ENCODE measurements around the gene COG4.
A peak's percentile ranks its signal among the peaks of the same experiment; 100 is the strongest.

COG4 gene

GRCh38 chr16:70494777-70495176 lies 28.6 kb downstream of the COG4 start:
- H3K36me3 ChIP-seq, result peaks cover 55 to 86% (median 72%) of the 10 kb centered on the region in 11 experiments
- no peak for TF ChIP-seq Cebpa-rat (IDR thresholded peaks at IDR 0.05)
- no peak overlapping the region for H3K27ac ChIP-seq
- H4K20me1 ChIP-seq, result no peaks in the 10 kb centered on the region; a peak in 3 of 22 replicates
- no peak overlapping the region for H3K4me3 ChIP-seq
- no peaks in the 10 kb centered on the region for H3K9me3 ChIP-seq (replicated peaks in 1 of 11)
- no peak overlapping the region; a peak in 1 of 22 replicates for H3K4me2 ChIP-seq
- H3K9ac ChIP-seq, result no peak overlapping the region
- no peaks in the 10 kb centered on the region for H3K27me3 ChIP-seq
- H3K4me1 ChIP-seq, result peaks cover 18 to 27% (median 20%) of the 10 kb centered on the region in 10 experiments

- Histone ChIP-seq H3K4me2 (no peak overlapping the region), H3K9ac (no peak overlapping the region), H3K4me3 (no peak overlapping the region), H3K4me1 (peaks cover 20 to 28% (median 21%) of the 10 kb centered on the region in 10 experiments), H4K20me1 (no peaks in the 10 kb centered on the region; a peak in 3 of 22 replicates), H3K36me3 (peaks cover 54 to 85% (median 68%) of the 10 kb centered on the region in 11 experiments), H3K9me3 (replicated peaks in 1 of 11) (no peaks in the 10 kb centered on the region), H3K27ac (no peak overlapping the region), H3K27me3 (no peaks in the 10 kb centered on the region)
- TF ChIP-seq Cebpa-rat (IDR thresholded peaks at IDR 0.05), result no peak
Observed at GRCh38 chr16:70494202-70494770, 29.1 kb downstream of the COG4 start.

GRCh38 chr16:70493802-70494201 lies 29.6 kb downstream of the COG4 start:
- Histone ChIP-seq H3K4me3 (no peak overlapping the region), H3K9ac (no peak overlapping the region), H3K36me3 (peaks cover 54 to 83% (median 63%) of the 10 kb centered on the region in 11 experiments), H3K4me1 (peaks cover 20 to 28% (median 21%) of the 10 kb centered on the region in 10 experiments), H3K27ac (no peak overlapping the region), H4K20me1 (no peaks in the 10 kb centered on the region; a peak in 3 of 22 replicates), H3K9me3 (replicated peaks in 1 of 11) (no peaks in the 10 kb centered on the region), H3K4me2 (no peak overlapping the region), H3K27me3 (no peaks in the 10 kb centered on the region)
- TF ChIP-seq Cebpa-rat (IDR thresholded peaks at IDR 0.05), result no peak

GRCh38 chr16:70490261-70490660 lies 33.1 kb downstream of the COG4 start:
- no peak overlapping the region for H3K4me3 ChIP-seq
- H3K27me3 ChIP-seq, result no peaks in the 10 kb centered on the region
- peak overlapping the region in 3 of 11 experiments; percentile 22 to 47 (median 39); a peak in 3 of 22 replicates for H3K9ac ChIP-seq
- peaks cover 20 to 28% (median 21%) of the 10 kb centered on the region in 10 experiments for H3K4me1 ChIP-seq
- peak overlapping the region in 6 of 11 experiments; percentile 3 to 66 (median 38); a peak in 9 of 22 replicates for H3K27ac ChIP-seq
- peak overlapping the region; percentile 44 to 78 (median 69) for H3K4me2 ChIP-seq
- peaks cover 28 to 81% (median 48%) of the 10 kb centered on the region in 11 experiments for H3K36me3 ChIP-seq
- no peaks in the 10 kb centered on the region; a peak in 2 of 22 replicates for H4K20me1 ChIP-seq
- no peaks in the 10 kb centered on the region for H3K9me3 ChIP-seq (replicated peaks in 1 of 11)
- TF ChIP-seq Cebpa-rat (IDR thresholded peaks at IDR 0.05), result no peak

- no peak overlapping the region for H3K27ac ChIP-seq
- H3K4me2 ChIP-seq, result no peak overlapping the region
- peaks cover 0 to 18% (median 12%) of the 10 kb centered on the region in 10 experiments; a peak in 14 of 20 replicates for H3K4me1 ChIP-seq
- H3K27me3 ChIP-seq, result no peaks in the 10 kb centered on the region
- H3K9me3 ChIP-seq (replicated peaks in 1 of 11), result no peaks in the 10 kb centered on the region
- no peak overlapping the region for H3K9ac ChIP-seq
- H4K20me1 ChIP-seq, result peaks cover 0 to 23% (median 0%) of the 10 kb centered on the region in 11 experiments; a peak in 4 of 22 replicates
- peaks cover 31 to 85% (median 48%) of the 10 kb centered on the region in 11 experiments for H3K36me3 ChIP-seq
- TF ChIP-seq Cebpa-rat (IDR thresholded peaks at IDR 0.05), result no peak
- no peak overlapping the region for H3K4me3 ChIP-seq
Observed at GRCh38 chr16:70484867-70485266, 38.5 kb downstream of the COG4 start.

GRCh38 chr16:70483426-70483825 lies 39.9 kb downstream of the COG4 start:
- H3K4me2 ChIP-seq, result peak overlapping the region in 8 of 11 experiments; percentile 6 to 60 (median 33); a peak in 15 of 22 replicates
- H3K9me3 ChIP-seq (replicated peaks in 1 of 11), result no peaks in the 10 kb centered on the region
- H3K9ac ChIP-seq, result peak overlapping the region in 5 of 11 experiments; percentile 12 to 24 (median 15); a peak in 4 of 22 replicates
- peaks cover 42 to 87% (median 62%) of the 10 kb centered on the region in 11 experiments for H3K36me3 ChIP-seq
- peak overlapping the region in 2 of 11 experiments; percentile 30 to 43; a peak in 4 of 22 replicates for H3K27ac ChIP-seq
- peaks cover 9 to 26% (median 19%) of the 10 kb centered on the region in 10 experiments for H3K4me1 ChIP-seq
- no peaks in the 10 kb centered on the region for H3K27me3 ChIP-seq
- no peak for TF ChIP-seq Cebpa-rat (IDR thresholded peaks at IDR 0.05)
- H3K4me3 ChIP-seq, result no peak overlapping the region
- H4K20me1 ChIP-seq, result peaks cover 0 to 37% (median 0%) of the 10 kb centered on the region in 11 experiments; a peak in 5 of 22 replicates

DNA sequence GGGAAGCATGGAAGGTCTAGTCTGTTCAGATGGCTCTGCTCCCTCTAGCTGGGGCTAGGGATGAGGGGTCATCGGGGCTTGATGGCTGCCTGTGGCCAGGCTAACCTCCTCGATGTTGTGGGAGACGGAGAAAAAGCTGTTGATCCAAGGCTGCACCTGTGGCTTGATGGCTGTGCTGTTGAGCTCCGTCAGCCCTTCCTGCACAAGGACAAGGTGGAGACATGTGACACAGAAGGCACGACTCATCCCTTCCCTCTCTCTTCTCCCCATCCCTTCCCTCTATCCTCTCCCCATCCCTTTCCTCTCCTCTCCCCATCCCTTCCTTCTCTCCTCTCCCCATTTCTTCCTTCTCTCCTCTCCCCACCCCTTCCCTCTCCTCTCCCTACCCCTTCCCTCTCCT lies 40.7 kb downstream of the COG4 start:
- Histone ChIP-seq H3K27ac (0 out of 22 replicates have a peak overlapping the region, but pooled peaks of 2 of the 11 experiments have one; percentile 13 to 31), H3K9me3 (replicated peaks in 1 of 11) (no peaks in the 10 kb centered on the region), H3K9ac (0 out of 22 replicates have a peak overlapping the region, but pooled peaks of 1 of the 11 experiments have one; percentile 1), H3K4me3 (no peak overlapping the region), H3K27me3 (no peaks in the 10 kb centered on the region), H4K20me1 (peaks cover 0 to 45% (median 0%) of the 10 kb centered on the region in 11 experiments; a peak in 5 of 22 replicates), H3K4me1 (peaks cover 10 to 27% (median 19%) of the 10 kb centered on the region in 10 experiments), H3K4me2 (no peak overlapping the region), H3K36me3 (peaks cover 46 to 87% (median 65%) of the 10 kb centered on the region in 11 experiments)
- TF ChIP-seq Cebpa-rat (IDR thresholded peaks at IDR 0.05), result no peak

DNA sequence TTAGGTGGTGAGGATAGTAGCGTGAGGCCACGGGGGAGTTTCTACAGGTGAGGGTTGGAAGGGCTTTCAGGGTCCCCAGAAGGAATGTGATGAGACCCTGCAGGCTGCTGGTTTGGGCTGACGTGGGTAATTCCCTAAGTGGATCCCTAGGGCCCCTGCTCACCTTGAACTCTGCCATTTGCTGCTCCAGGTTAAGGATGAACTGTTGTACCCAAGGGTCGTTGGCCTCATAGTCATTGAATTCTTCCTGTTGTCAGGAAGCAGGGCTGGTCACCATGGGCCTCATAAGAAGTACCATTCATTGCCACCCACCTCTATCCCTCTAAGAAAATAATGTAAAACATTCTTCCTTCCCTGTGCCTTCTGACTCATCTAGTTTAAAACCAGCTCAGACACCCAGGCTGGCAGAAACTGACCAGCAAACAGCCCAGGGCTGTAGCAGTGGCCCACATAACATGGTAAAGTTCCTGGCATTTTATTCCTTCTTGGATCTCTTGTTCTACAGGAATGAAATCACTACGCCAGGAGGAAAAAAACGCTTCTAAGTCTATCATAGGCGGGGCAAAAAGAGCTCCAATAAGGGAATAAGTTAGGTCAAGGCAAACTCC lies 41.3 kb downstream of the COG4 start:
- H3K27me3 ChIP-seq, result no peaks in the 10 kb centered on the region
- peaks cover 0 to 45% (median 0%) of the 10 kb centered on the region in 11 experiments; a peak in 5 of 22 replicates for H4K20me1 ChIP-seq
- no peak for TF ChIP-seq Cebpa-rat (IDR thresholded peaks at IDR 0.05)
- 0 out of 22 replicates have a peak overlapping the region, but pooled peaks of 1 of the 11 experiments have one; percentile 1 for H3K9ac ChIP-seq
- no peak overlapping the region for H3K4me3 ChIP-seq
- H3K4me2 ChIP-seq, result no peak overlapping the region
- 0 out of 22 replicates have a peak overlapping the region, but pooled peaks of 1 of the 11 experiments have one; percentile 13 for H3K27ac ChIP-seq
- no peaks in the 10 kb centered on the region for H3K9me3 ChIP-seq (replicated peaks in 1 of 11)
- H3K4me1 ChIP-seq, result peaks cover 13 to 27% (median 19%) of the 10 kb centered on the region in 10 experiments
- peaks cover 46 to 86% (median 61%) of the 10 kb centered on the region in 11 experiments for H3K36me3 ChIP-seq

All from BLaER1 treated with 17β-estradiol and CSF1 and Interleukin-3, amounts not matched to agents 10 nM and 100 nM (cell line).